Measurements from ENCODE around the gene ZNF236. TPM values are rescaled to one million over a fixed set of nuclear protein-coding genes. Genes with fewer than 3 reads are reported as not detected.
"Not testable (repeated sequence)": the region's sequence is repeated elsewhere in the genome, so short reads cannot be mapped to it uniquely, and the experiment has no call there.

ZNF236 gene
- total RNA-seq, 1 donor from 2014 or later = 21.0 TPM

GRCh38 chr18:77015169-77015568 is 192.8 kb downstream of the ZNF236 start:
- peaks cover 30% of the 10 kb centered on the region for H3K9me3 Mint-ChIP-seq (ENCODE audit: unreplicated experiment)
- H3K4me1 Mint-ChIP-seq (ENCODE audit: low read depth, unreplicated experiment) = peaks cover 63% of the 10 kb centered on the region
- TF ChIP-seq CTCF (IDR thresholded peaks at IDR 0.05; ENCODE audit: partially characterized antibody, unreplicated experiment) = no peak
- peak overlapping the region; percentile 6 for H3K27ac Mint-ChIP-seq (ENCODE audit: unreplicated experiment)
- no peak overlapping the region for H3K4me3 Mint-ChIP-seq (ENCODE audit: unreplicated experiment)
- peaks cover 16% of the 10 kb centered on the region for H3K36me3 Mint-ChIP-seq (ENCODE audit: unreplicated experiment)
- DNase-seq = no peak
- H3K27me3 Mint-ChIP-seq (ENCODE audit: unreplicated experiment) = peaks cover 31% of the 10 kb centered on the region

- H3K27me3 Mint-ChIP-seq (ENCODE audit: unreplicated experiment) = peaks cover 33% of the 10 kb centered on the region
- peaks cover 16% of the 10 kb centered on the region for H3K36me3 Mint-ChIP-seq (ENCODE audit: unreplicated experiment)
- TF ChIP-seq CTCF (IDR thresholded peaks at IDR 0.05; ENCODE audit: partially characterized antibody, unreplicated experiment) = no peak
- DNase-seq = no peak
- no peak overlapping the region for H3K4me3 Mint-ChIP-seq (ENCODE audit: unreplicated experiment)
- peaks cover 30% of the 10 kb centered on the region for H3K9me3 Mint-ChIP-seq (ENCODE audit: unreplicated experiment)
- peak overlapping the region; percentile 67 for H3K27ac Mint-ChIP-seq (ENCODE audit: unreplicated experiment)
- peaks cover 63% of the 10 kb centered on the region for H3K4me1 Mint-ChIP-seq (ENCODE audit: low read depth, unreplicated experiment)
Observed at GRCh38 chr18:77015771-77016710, 193.7 kb downstream of the ZNF236 start.

- Mint-ChIP-seq H3K4me1 (ENCODE audit: low read depth, unreplicated experiment) (peaks cover 59% of the 10 kb centered on the region), H3K36me3 (ENCODE audit: unreplicated experiment) (peaks cover 16% of the 10 kb centered on the region), H3K27ac (ENCODE audit: unreplicated experiment) (no peak overlapping the region), H3K9me3 (ENCODE audit: unreplicated experiment) (peaks cover 35% of the 10 kb centered on the region), H3K4me3 (ENCODE audit: unreplicated experiment) (no peak overlapping the region), H3K27me3 (ENCODE audit: unreplicated experiment) (peaks cover 34% of the 10 kb centered on the region)
- no peak for DNase-seq
- no peak for TF ChIP-seq CTCF (IDR thresholded peaks at IDR 0.05; ENCODE audit: partially characterized antibody, unreplicated experiment)
Observed at GRCh38 chr18:77016936-77017335, 194.6 kb downstream of the ZNF236 start.

GRCh38 chr18:77017355-77017754 is 195.0 kb downstream of the ZNF236 start:
- DNase-seq = no peak
- Mint-ChIP-seq H3K27me3 (ENCODE audit: unreplicated experiment) (peaks cover 29% of the 10 kb centered on the region), H3K4me3 (ENCODE audit: unreplicated experiment) (no peak overlapping the region), H3K27ac (ENCODE audit: unreplicated experiment) (no peak overlapping the region), H3K9me3 (ENCODE audit: unreplicated experiment) (peaks cover 35% of the 10 kb centered on the region), H3K4me1 (ENCODE audit: low read depth, unreplicated experiment) (peaks cover 59% of the 10 kb centered on the region), H3K36me3 (ENCODE audit: unreplicated experiment) (peaks cover 16% of the 10 kb centered on the region)
- no peak for TF ChIP-seq CTCF (IDR thresholded peaks at IDR 0.05; ENCODE audit: partially characterized antibody, unreplicated experiment)

- peaks cover 30% of the 10 kb centered on the region for H3K27me3 Mint-ChIP-seq (ENCODE audit: unreplicated experiment)
- peaks cover 16% of the 10 kb centered on the region for H3K36me3 Mint-ChIP-seq (ENCODE audit: unreplicated experiment)
- peak overlapping the region; percentile 69 for H3K27ac Mint-ChIP-seq (ENCODE audit: unreplicated experiment)
- not testable (repeated sequence) for H3K4me3 Mint-ChIP-seq (ENCODE audit: unreplicated experiment); DNase-seq
- H3K4me1 Mint-ChIP-seq (ENCODE audit: low read depth, unreplicated experiment) = peaks cover 61% of the 10 kb centered on the region
- peaks cover 36% of the 10 kb centered on the region for H3K9me3 Mint-ChIP-seq (ENCODE audit: unreplicated experiment)
Observed at GRCh38 chr18:77018650-77019049, 196.3 kb downstream of the ZNF236 start.
